ENCODE results near the gene USHBP1. TPM values are rescaled to one million over a fixed set of nuclear protein-coding genes. Genes with fewer than 3 reads are reported as not detected.
A peak's percentile ranks its signal among the peaks of the same experiment; 100 is the strongest.

Gene USHBP1
- total and polyA plus RNA-seq, 2 of the 13 experiments (the other 11 are each of a cell fraction or from before 2014, with no cell fraction given): 0.15 to 1.5 TPM

DNA sequence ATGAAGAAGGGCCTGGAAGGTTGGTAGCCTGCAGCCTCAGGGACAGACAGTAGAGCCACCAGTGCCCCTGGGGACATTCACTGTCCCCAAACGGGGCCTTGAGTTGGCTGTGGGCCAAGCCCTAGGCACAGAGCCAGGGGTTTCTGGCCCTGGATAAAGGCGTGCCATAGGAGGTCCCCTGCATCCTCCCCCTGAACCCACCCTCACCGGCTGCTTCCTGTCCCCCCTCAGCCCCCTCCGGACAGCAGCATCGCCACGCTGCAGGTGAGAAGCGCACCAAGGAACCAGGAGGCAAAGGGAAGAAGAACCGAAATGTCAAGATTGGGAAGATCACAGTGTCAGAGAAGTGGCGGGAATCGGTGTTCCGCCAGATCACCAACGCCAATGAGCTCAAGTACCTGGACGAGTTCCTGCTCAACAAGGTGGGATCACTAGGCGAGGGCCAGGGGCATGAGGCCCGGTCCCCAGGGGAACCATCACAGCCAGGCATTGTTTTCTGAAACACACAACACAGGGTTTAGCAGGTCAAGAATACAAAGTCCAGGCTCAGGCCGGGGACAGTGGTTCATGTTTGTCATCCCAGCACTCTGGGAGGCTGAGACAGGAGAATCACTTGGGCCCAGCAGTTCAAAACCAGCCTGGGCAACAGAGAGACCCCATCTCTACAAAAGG is 64.0 kb downstream of the USHBP1 start (continued):
- TF ChIP-seq CTCF (CRISPR knock-in tag; IDR thresholded peaks at IDR 0.05): 0 out of 2 replicates have a peak, but pooled peaks have one; percentile 15
- no peak for TF ChIP-seq ARID3A (IDR thresholded peaks at IDR 0.05; ENCODE audit: low read depth, low read length)
- TF ChIP-seq IRF2 (CRISPR knock-in tag; IDR thresholded peaks at IDR 0.05): no peak; the same call in 1 of the 2 replicates
- no peak for TF ChIP-seq ZBTB8A (CRISPR knock-in tag; IDR thresholded peaks at IDR 0.05; ENCODE audit: borderline replicate concordance, low read depth)
- TF ChIP-seq ZNF749 (CRISPR knock-in tag; IDR thresholded peaks at IDR 0.05; ENCODE audit: borderline replicate concordance): no peak
- TF ChIP-seq, protein P1, sequence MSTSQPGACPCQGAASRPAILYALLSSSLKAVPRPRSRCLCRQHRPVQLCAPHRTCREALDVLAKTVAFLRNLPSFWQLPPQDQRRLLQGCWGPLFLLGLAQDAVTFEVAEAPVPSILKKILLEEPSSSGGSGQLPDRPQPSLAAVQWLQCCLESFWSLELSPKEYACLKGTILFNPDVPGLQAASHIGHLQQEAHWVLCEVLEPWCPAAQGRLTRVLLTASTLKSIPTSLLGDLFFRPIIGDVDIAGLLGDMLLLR (CRISPR knock-in tag; IDR thresholded peaks at IDR 0.05): no peak
- no peak for TF ChIP-seq ZNF468 (CRISPR knock-in tag; IDR thresholded peaks at IDR 0.05)
- TF ChIP-seq HOXA3 (CRISPR knock-in tag; IDR thresholded peaks at IDR 0.05): peak; percentile 69
- no peak for TF ChIP-seq SMAD1 (CRISPR knock-in tag; IDR thresholded peaks at IDR 0.05; ENCODE audit: borderline replicate concordance, low read depth)
- TF ChIP-seq SOX5 (CRISPR knock-in tag; IDR thresholded peaks at IDR 0.05; ENCODE audit: borderline replicate concordance): peak; percentile 95
- no peak for TF ChIP-seq ZNF24 (IDR thresholded peaks at IDR 0.05)
- TF ChIP-seq RFX5 (IDR thresholded peaks at IDR 0.05; ENCODE audit: low read depth, low read length): no peak
- no peak for TF ChIP-seq TAF15 (IDR thresholded peaks at IDR 0.05; ENCODE audit: low read depth, low read length, poor library complexity, severe bottlenecking)
- peak; percentile 41; the same call in 1 of the 2 replicates for TF ChIP-seq TFDP1 (CRISPR knock-in tag; IDR thresholded peaks at IDR 0.05; ENCODE audit: borderline replicate concordance)
- TF ChIP-seq ZNF773 (CRISPR knock-in tag; IDR thresholded peaks at IDR 0.05; ENCODE audit: borderline replicate concordance): no peak
- TF ChIP-seq, protein P2, sequence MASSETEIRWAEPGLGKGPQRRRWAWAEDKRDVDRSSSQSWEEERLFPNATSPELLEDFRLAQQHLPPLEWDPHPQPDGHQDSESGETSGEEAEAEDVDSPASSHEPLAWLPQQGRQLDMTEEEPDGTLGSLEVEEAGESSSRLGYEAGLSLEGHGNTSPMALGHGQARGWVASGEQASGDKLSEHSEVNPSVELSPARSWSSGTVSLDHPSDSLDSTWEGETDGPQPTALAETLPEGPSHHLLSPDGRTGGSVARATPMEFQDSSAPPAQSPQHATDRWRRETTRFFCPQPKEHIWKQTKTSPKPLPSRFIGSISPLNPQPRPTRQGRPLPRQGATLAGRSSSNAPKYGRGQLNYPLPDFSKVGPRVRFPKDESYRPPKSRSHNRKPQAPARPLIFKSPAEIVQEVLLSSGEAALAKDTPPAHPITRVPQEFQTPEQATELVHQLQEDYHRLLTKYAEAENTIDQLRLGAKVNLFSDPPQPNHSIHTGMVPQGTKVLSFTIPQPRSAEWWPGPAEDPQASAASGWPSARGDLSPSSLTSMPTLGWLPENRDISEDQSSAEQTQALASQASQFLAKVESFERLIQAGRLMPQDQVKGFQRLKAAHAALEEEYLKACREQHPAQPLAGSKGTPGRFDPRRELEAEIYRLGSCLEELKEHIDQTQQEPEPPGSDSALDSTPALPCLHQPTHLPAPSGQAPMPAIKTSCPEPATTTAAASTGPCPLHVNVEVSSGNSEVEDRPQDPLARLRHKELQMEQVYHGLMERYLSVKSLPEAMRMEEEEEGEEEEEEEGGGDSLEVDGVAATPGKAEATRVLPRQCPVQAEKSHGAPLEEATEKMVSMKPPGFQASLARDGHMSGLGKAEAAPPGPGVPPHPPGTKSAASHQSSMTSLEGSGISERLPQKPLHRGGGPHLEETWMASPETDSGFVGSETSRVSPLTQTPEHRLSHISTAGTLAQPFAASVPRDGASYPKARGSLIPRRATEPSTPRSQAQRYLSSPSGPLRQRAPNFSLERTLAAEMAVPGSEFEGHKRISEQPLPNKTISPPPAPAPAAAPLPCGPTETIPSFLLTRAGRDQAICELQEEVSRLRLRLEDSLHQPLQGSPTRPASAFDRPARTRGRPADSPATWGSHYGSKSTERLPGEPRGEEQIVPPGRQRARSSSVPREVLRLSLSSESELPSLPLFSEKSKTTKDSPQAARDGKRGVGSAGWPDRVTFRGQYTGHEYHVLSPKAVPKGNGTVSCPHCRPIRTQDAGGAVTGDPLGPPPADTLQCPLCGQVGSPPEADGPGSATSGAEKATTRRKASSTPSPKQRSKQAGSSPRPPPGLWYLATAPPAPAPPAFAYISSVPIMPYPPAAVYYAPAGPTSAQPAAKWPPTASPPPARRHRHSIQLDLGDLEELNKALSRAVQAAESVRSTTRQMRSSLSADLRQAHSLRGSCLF (CRISPR knock-in tag; IDR thresholded peaks at IDR 0.05; ENCODE audit: borderline replicate concordance): no peak
- TF ChIP-seq ZNF354B (CRISPR knock-in tag; IDR thresholded peaks at IDR 0.05): no peak
- no peak for TF ChIP-seq ARNTL (CRISPR knock-in tag; IDR thresholded peaks at IDR 0.05)
- no peak for TF ChIP-seq ZFAT (CRISPR knock-in tag; conservative IDR thresholded peaks at IDR 0.05)
- no peak for TF ChIP-seq NFE2L2 (IDR thresholded peaks at IDR 0.05; ENCODE audit: low read length)

All from HepG2 (cell line).